GM19468 (cell line): ENCODE results near the gene GBP1.
"Not testable (repeated sequence)": the region's sequence is repeated elsewhere in the genome, so short reads cannot be mapped to it uniquely, and the experiment has no call there.

ENCODE experiments used
- ATAC-seq: cut with Tn5 transposase; IDR thresholded peaks from one replicate; pipeline ENCODE4 v1.9.1; 2021; ENCODE audit warnings: mild to moderate bottlenecking, moderate library complexity, moderate number of reproducible peaks; ENCODE audit not compliant: unreplicated experiment; ENCODE audit errors: extremely low read depth

GBP1 gene

DNA sequence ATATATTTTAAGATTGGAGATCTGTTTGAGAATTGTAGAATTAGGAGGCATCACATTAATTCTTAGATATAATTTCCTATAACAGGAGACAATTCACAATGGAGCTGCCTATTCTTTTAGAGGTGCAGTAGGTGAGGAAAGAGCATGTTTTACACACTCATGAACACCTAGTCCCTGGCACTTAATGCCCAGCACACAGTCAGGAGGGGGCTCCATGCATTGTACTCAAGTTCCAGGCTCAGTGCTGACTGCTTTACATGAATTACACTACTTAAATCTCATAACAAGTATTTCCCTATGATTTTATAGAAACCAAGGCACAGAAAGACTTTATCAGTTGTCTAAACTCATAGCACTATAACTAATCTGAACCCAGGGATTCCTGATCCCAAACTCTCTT lies 42.0 kb downstream of the GBP1 start:
- ATAC-seq, result no peak

DNA sequence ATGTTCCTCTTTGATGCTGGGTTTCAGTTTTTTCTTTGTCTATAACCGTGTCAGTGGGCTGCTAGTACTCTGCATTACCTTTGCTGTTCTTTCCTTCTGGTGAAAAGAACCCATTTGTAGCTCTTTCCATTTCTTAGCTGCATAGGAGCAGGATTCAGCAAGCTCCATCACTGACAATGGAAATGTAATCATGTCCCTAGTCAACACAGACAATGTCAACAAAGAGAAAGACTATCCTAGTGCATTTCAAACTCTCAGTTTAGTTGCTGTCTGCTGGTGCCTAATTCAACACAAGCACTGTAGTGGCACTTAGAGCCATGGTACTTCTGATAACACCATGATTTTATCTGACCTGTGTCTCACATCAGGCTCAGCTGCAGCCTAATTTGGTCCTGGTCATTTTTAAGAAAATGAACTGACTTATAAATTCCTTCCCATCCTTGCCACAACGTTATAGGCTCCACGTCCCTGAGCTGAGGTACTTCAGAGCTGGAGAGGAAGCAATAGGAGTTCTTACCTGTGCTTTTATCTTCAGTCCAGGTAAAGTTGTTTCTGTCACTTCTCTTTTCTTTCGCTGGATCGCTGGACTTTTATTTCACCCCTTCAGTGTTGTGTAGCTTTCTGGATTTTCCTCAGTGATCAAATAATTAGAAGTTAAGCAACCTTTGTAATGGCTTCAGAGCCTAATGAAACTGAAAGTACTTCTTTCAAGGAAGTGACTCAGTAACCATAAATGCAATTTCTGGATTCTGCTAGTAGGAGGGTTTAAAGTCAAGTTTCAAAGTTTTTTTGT lies 42.6 kb downstream of the GBP1 start, which contains the start of gene GBP3:
TSS of gene GBP3 (minus strand) at position 700 of the 793 bp plus-strand sequence. CDS start 2,145 bp downstream, outside the sequence.
- peak; percentile 71 for ATAC-seq

DNA sequence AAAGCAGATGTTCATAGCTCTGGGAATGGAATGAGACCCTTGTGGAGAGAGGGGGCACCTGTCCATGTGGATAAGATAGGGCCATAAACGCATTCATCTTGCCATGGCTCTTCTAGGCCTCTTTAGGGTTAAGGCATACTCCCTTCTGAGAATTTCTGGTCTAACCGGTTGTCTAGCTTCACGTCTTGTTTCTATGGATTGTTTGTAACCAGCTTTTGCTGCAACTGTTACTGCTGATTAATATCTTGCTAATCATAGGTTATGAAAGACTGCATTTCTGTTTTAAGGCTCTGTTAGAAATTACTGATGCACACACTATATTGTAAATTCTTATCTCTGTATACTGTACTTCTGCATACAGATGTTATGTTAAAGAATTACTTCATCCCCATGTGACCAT lies 46.7 kb downstream of the GBP1 start:
- not testable (repeated sequence) for ATAC-seq

DNA sequence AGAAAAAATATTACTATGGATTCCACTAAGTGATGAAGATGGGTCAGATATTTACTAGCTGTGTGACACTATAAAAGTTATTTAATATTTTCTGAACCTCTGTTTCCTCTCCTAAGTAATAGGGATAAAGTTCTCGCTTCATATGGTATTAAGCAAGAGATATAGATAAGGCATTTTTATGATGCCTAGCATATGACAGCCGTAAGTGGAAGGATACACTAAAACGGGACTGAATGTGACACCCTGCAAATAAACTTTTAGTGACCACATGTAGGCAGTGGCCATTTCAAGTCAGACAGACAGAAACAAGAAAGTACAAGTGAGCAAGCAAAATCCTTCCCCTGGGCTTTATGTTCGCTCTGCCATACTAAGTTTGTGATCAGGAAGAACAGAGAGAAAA lies 56.5 kb downstream of the GBP1 start:
- ATAC-seq, result no peak

DNA sequence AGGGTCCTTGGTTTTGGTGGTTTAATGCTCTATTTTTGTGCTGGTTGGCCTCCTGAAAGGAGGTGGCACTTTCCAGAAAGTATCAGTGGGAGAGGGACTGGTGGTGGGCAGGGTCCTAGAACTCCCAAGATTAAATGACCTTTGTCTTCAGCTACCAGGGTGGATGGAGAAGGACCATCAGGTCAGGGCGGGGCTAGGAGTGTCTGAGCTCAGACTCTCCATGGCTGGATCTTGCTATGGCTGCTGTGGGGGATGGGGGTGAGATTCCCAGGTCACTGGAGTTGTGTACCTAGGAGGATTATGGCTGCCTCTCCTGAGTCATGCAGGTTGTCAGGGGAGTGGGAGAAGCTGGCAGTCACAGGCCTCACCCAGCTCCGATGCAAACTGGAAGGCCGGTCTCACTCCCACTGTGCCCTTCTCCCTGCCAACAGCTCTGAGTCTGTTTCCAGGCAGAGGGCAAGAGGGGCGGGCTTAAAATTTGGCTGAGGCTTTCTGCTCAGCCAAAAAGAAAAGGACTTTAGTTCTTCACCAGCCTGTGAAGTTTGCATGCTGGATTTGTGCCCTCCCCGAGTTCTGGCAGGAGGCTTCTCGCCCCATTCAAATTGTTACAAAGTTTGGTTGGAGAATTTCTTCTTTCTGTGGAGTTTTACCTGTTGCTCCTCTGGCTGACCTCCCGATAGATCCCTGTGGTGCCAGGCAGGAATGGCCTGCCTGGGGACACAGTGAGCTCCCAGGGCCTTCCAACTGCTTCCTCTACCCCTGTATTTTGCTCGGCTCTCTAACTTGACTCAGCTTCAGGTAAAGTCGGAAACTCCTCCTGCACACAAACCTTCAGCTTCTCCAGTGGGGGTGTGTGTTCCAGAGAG lies 59.5 kb downstream of the GBP1 start:
- ATAC-seq, result no peak
